ENCODE data around the gene CTSL.

CTSL gene

DNA sequence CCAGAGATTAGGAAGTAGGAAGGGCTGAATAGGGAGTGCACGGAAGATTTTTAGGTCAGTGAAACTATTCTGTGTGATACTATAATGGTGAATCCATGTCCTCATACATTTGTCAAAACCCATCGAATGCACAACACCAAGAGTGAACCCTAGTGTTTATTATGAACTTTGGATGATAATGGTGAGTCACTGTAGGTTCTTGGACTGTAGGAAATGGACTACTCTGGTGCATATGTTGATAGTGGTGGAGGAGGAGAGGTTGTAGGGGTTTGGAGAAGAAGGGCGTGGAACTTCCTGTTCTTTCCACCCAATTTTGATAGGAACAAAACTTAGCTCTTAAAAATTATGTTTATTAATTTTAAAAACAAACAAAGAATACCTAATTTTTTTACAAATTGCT lies 14.3 kb downstream of the CTSL start:
- Histone ChIP-seq H3K79me1 (ENCODE audit: low read depth, low read length) (no peaks in the 10 kb centered on the region), H3K18ac (ENCODE audit: low read length) (no peak overlapping the region), H2AFZ (ENCODE audit: low read length) (no peak overlapping the region), H2AK5ac (ENCODE audit: low read depth, low read length) (no peak overlapping the region), H3K9me3 (replicated peaks in 1 of 2; ENCODE audit: control insufficient read depth in 2 of 2, insufficient read depth in 1 of 2, low read depth in 1 of 2, low read length in 2 of 2) (peaks cover 0 to 7% of the 10 kb centered on the region in 2 donors), H2BK5ac (ENCODE audit: low read length) (no peak overlapping the region), H3K4me1 (ENCODE audit: control insufficient read depth in 2 of 2, insufficient read depth in 1 of 2, low read depth in 1 of 2, low read length in 2 of 2) (no peaks in the 10 kb centered on the region), H3K27ac (replicated peaks; ENCODE audit: low read length) (no peak overlapping the region), H3K9ac (ENCODE audit: low read depth, low read length, poor library complexity) (no peak overlapping the region), H3K27me3 (ENCODE audit: control insufficient read depth in 3 of 3, insufficient read depth in 3 of 3, low read depth in 1 of 3, low read length in 3 of 3) (no peaks in the 10 kb centered on the region), H3K14ac (ENCODE audit: low read length) (no peak overlapping the region), H2BK120ac (ENCODE audit: low read depth, low read length) (no peak overlapping the region), H4K91ac (ENCODE audit: low read depth, low read length, poor library complexity) (no peak overlapping the region), H3K4ac (ENCODE audit: low read length) (no peak overlapping the region), H3K4me2 (ENCODE audit: insufficient read depth, low read length, poor library complexity, severe bottlenecking) (no peak overlapping the region), H3K23ac (ENCODE audit: low read depth, low read length, poor library complexity) (no peak overlapping the region), H2BK12ac (ENCODE audit: low read length) (no peak overlapping the region), H3K4me3 (ENCODE audit: low read length in 2 of 2) (no peak overlapping the region), H2BK15ac (ENCODE audit: low read length) (no peak overlapping the region), H3K36me3 (replicated peaks in 1 of 2; ENCODE audit: control insufficient read depth in 2 of 2, insufficient read depth in 2 of 2, low read length in 2 of 2) (no peaks in the 10 kb centered on the region), H4K8ac (ENCODE audit: low read depth, low read length) (no peak overlapping the region)
- no CpG with 5 or more reads among the region's 3 CpGs for WGBS, 2 donors (ENCODE audit: extremely low coverage in 2 of 2, insufficient read length in 2 of 2, insufficient replicate concordance in 1 of 2)
- no peak for DNase-seq (ENCODE audit: low spot score)

DNA sequence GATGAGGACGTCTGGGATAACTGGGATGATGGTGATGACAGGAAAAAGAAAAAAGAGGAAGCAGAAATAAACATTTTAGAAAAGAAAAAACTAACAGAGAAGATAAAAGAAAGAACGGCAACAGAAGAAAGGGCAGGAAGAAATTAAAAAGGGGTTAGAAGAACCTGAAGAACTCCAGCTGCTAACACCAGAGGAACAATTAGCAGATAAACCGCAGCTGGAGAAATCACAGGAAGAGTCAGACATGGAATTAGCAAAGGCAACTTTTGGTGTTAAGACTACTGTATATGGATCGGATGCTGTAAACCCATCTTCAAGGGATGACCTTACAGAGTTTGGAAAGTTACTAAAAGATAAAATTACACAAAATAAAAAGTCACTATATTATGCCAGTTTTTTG lies 15.4 kb downstream of the CTSL start:
- Histone ChIP-seq H4K8ac (ENCODE audit: low read depth, low read length) (no peak overlapping the region), H3K23ac (ENCODE audit: low read depth, low read length, poor library complexity) (no peak overlapping the region), H2BK15ac (ENCODE audit: low read length) (no peak overlapping the region), H3K14ac (ENCODE audit: low read length) (no peak overlapping the region), H2BK120ac (ENCODE audit: low read depth, low read length) (no peak overlapping the region), H3K4me1 (ENCODE audit: control insufficient read depth in 2 of 2, insufficient read depth in 1 of 2, low read depth in 1 of 2, low read length in 2 of 2) (no peaks in the 10 kb centered on the region), H2BK12ac (ENCODE audit: low read length) (no peak overlapping the region), H3K18ac (ENCODE audit: low read length) (no peak overlapping the region), H3K79me1 (ENCODE audit: low read depth, low read length) (no peaks in the 10 kb centered on the region), H3K4me2 (ENCODE audit: insufficient read depth, low read length, poor library complexity, severe bottlenecking) (no peak overlapping the region), H2BK5ac (ENCODE audit: low read length) (no peak overlapping the region), H3K9me3 (replicated peaks in 1 of 2; ENCODE audit: control insufficient read depth in 2 of 2, insufficient read depth in 1 of 2, low read depth in 1 of 2, low read length in 2 of 2) (peaks cover 0 to 7% of the 10 kb centered on the region in 2 donors), H4K91ac (ENCODE audit: low read depth, low read length, poor library complexity) (no peak overlapping the region), H2AK5ac (ENCODE audit: low read depth, low read length) (no peak overlapping the region), H2AFZ (ENCODE audit: low read length) (no peak overlapping the region), H3K4me3 (ENCODE audit: low read length in 2 of 2) (no peak overlapping the region), H3K27me3 (ENCODE audit: control insufficient read depth in 3 of 3, insufficient read depth in 3 of 3, low read depth in 1 of 3, low read length in 3 of 3) (no peaks in the 10 kb centered on the region), H3K4ac (ENCODE audit: low read length) (no peak overlapping the region), H3K27ac (replicated peaks; ENCODE audit: low read length) (no peak overlapping the region), H3K9ac (ENCODE audit: low read depth, low read length, poor library complexity) (no peak overlapping the region), H3K36me3 (replicated peaks in 1 of 2; ENCODE audit: control insufficient read depth in 2 of 2, insufficient read depth in 2 of 2, low read length in 2 of 2) (no peaks in the 10 kb centered on the region)
- no CpG with 5 or more reads among the region's 4 CpGs for WGBS, 2 donors (ENCODE audit: extremely low coverage in 2 of 2, insufficient read length in 2 of 2, insufficient replicate concordance in 1 of 2)
- DNase-seq (ENCODE audit: low spot score) = no peak

DNA sequence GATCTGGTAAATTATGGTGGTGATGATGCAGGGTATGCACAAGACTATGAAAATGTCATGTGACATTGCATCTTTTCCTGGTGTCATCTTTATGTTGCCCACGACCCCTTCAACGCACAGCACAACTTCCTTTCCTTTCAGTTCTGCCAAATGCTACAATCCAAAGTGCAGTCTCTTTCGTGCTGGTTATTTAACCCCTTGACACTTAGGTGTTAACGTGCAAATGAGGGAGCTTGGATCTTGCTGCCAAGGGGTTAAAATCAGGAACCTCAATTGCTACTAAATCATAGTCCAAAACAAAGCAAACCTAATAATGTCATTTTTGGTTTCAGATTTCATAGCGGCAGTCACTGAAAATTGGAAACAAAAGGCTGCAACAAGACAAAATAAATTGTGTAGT lies 16.0 kb downstream of the CTSL start:
- Histone ChIP-seq H3K27me3 (ENCODE audit: control insufficient read depth in 3 of 3, insufficient read depth in 3 of 3, low read depth in 1 of 3, low read length in 3 of 3) (no peaks in the 10 kb centered on the region), H2BK12ac (ENCODE audit: low read length) (no peak overlapping the region), H3K4me2 (ENCODE audit: insufficient read depth, low read length, poor library complexity, severe bottlenecking) (no peak overlapping the region), H3K79me1 (ENCODE audit: low read depth, low read length) (no peaks in the 10 kb centered on the region), H3K23ac (ENCODE audit: low read depth, low read length, poor library complexity) (no peak overlapping the region), H2BK15ac (ENCODE audit: low read length) (no peak overlapping the region), H3K4me3 (ENCODE audit: low read length in 2 of 2) (no peak overlapping the region), H4K8ac (ENCODE audit: low read depth, low read length) (no peak overlapping the region), H4K91ac (ENCODE audit: low read depth, low read length, poor library complexity) (no peak overlapping the region), H2AFZ (ENCODE audit: low read length) (no peak overlapping the region), H3K27ac (replicated peaks; ENCODE audit: low read length) (no peak overlapping the region), H3K9ac (ENCODE audit: low read depth, low read length, poor library complexity) (no peak overlapping the region), H3K9me3 (replicated peaks in 1 of 2; ENCODE audit: control insufficient read depth in 2 of 2, insufficient read depth in 1 of 2, low read depth in 1 of 2, low read length in 2 of 2) (peaks cover 0 to 7% of the 10 kb centered on the region in 2 donors), H3K4ac (ENCODE audit: low read length) (no peak overlapping the region), H3K36me3 (replicated peaks in 1 of 2; ENCODE audit: control insufficient read depth in 2 of 2, insufficient read depth in 2 of 2, low read length in 2 of 2) (no peaks in the 10 kb centered on the region), H2BK5ac (ENCODE audit: low read length) (no peak overlapping the region), H3K4me1 (ENCODE audit: control insufficient read depth in 2 of 2, insufficient read depth in 1 of 2, low read depth in 1 of 2, low read length in 2 of 2) (no peaks in the 10 kb centered on the region), H2BK120ac (ENCODE audit: low read depth, low read length) (no peak overlapping the region), H3K18ac (ENCODE audit: low read length) (no peak overlapping the region), H3K14ac (ENCODE audit: low read length) (no peak overlapping the region), H2AK5ac (ENCODE audit: low read depth, low read length) (no peak overlapping the region)
- no peak for DNase-seq (ENCODE audit: low spot score)
- WGBS, 2 donors (ENCODE audit: extremely low coverage in 2 of 2, insufficient read length in 2 of 2, insufficient replicate concordance in 1 of 2) = no CpG with 5 or more reads among the region's 5 CpGs

DNA sequence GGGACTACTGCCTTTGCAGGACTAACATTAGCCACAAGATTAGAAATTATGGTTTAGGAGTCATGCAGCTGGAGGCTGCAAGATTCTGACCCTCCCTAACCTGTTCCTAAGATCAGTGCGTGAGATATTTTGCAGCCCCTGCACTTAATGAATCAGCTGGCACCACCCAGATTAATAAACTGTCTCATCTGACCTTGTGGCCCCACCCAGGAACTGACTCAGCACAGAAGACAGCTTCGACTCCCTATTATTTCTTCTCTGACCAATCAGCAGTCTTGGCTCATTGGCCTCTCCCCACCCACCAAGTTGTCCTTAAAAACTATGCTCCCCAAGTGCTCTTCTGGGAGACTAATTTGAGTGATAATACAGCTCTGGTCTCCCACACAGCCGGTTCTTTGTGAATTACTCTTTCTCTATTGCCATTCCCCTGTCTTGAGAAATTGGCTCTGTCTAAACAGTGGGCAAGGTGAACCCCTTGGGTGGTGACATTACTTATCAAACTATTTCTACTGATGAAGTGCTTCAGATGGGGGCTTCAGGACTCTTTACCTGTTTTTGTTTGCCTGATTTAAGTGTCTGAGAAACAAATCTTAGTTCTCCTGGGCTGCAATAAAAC lies 17.0 kb downstream of the CTSL start:
- Histone ChIP-seq H2BK12ac (ENCODE audit: low read length) (no peak overlapping the region), H2BK15ac (ENCODE audit: low read length) (no peak overlapping the region), H3K9me3 (replicated peaks in 1 of 2; ENCODE audit: control insufficient read depth in 2 of 2, insufficient read depth in 1 of 2, low read depth in 1 of 2, low read length in 2 of 2) (peaks cover 0 to 7% of the 10 kb centered on the region in 2 donors), H3K79me1 (ENCODE audit: low read depth, low read length) (no peaks in the 10 kb centered on the region), H2AFZ (ENCODE audit: low read length) (no peak overlapping the region), H2AK5ac (ENCODE audit: low read depth, low read length) (no peak overlapping the region), H3K23ac (ENCODE audit: low read depth, low read length, poor library complexity) (no peak overlapping the region), H2BK5ac (ENCODE audit: low read length) (no peak overlapping the region), H3K18ac (ENCODE audit: low read length) (no peak overlapping the region), H3K36me3 (replicated peaks in 1 of 2; ENCODE audit: control insufficient read depth in 2 of 2, insufficient read depth in 2 of 2, low read length in 2 of 2) (no peaks in the 10 kb centered on the region), H4K8ac (ENCODE audit: low read depth, low read length) (no peak overlapping the region), H3K27me3 (ENCODE audit: control insufficient read depth in 3 of 3, insufficient read depth in 3 of 3, low read depth in 1 of 3, low read length in 3 of 3) (no peaks in the 10 kb centered on the region), H4K91ac (ENCODE audit: low read depth, low read length, poor library complexity) (no peak overlapping the region), H3K27ac (replicated peaks; ENCODE audit: low read length) (no peak overlapping the region), H3K4me2 (ENCODE audit: insufficient read depth, low read length, poor library complexity, severe bottlenecking) (no peak overlapping the region), H3K14ac (ENCODE audit: low read length) (no peak overlapping the region), H2BK120ac (ENCODE audit: low read depth, low read length) (no peak overlapping the region), H3K4ac (ENCODE audit: low read length) (no peak overlapping the region), H3K4me3 (ENCODE audit: low read length in 2 of 2) (no peak overlapping the region), H3K4me1 (ENCODE audit: control insufficient read depth in 2 of 2, insufficient read depth in 1 of 2, low read depth in 1 of 2, low read length in 2 of 2) (peaks cover 0 to 1% of the 10 kb centered on the region in 2 donors), H3K9ac (ENCODE audit: low read depth, low read length, poor library complexity) (no peak overlapping the region)
- no CpG with 5 or more reads among the region's 3 CpGs for WGBS, 2 donors (ENCODE audit: extremely low coverage in 2 of 2, insufficient read length in 2 of 2, insufficient replicate concordance in 1 of 2)
- no peak for DNase-seq (ENCODE audit: low spot score)

Data from neuronal stem cell (in vitro differentiated cells).